Endothelial cell of umbilical vein (primary cell): ENCODE data around the gene COL23A1. TPM values are rescaled to one million over a fixed set of nuclear protein-coding genes. Genes with fewer than 3 reads are reported as not detected.

Experiments used
- BruUV-seq: library from RNA; stranded (reverse); fragments of 400-500 nt; replicated peaks from 2 replicates; lab custom pipeline; 2021; lab: Mats Ljungman, UMichigan
- CTCF ChIA-PET: fragments of 300-600, 350-600 bp; sonication (Branson Sonifier 250); formaldehyde crosslinking; loops from one replicate; lab custom pipeline; 2021; ENCODE audit warnings: antibody characterized with exemption, inconsistent platforms; lab: Charles Lee
- POLR2A ChIA-PET: fragments of 300-600, 350-600 bp; sonication (Branson Sonifier 250); formaldehyde crosslinking; loops from one replicate; lab custom pipeline; 2021; ENCODE audit warnings: antibody characterized with exemption, inconsistent platforms; lab: Charles Lee
- DNase-seq: peaks from one replicate; pipeline ENCODE4 v3.0.0-alpha.2; 2011; ENCODE audit warnings: low read depth, low spot score
- FAIRE-seq: peaks from 2 replicates; lab custom pipeline; 2011; peaks lifted over from hg19 to GRCh38; lab: Jason Lieb, UNC
- H2AFZ ChIP-seq: 2 replicates; pipeline ENCODE4 v1.6.0; 2012; ENCODE audit warnings: low read depth, low read length, control low read depth, inconsistent platforms
- H3K27ac ChIP-seq: 2 replicates; pipeline ENCODE4 v1.5.1; 2011; ENCODE audit warnings: low read depth, mild to moderate bottlenecking, control low read depth, low read length, moderate library complexity; ENCODE audit not compliant: insufficient read depth
- H3K27me3 ChIP-seq, 2 experiments: 2 replicates each; pipeline versions ENCODE4 v1.6.0 to v1.6.1; 2011; ENCODE audit warnings: low read length in 2 of 2, mixed read lengths in 1 of 2; ENCODE audit not compliant: control insufficient read depth in 2 of 2, insufficient read depth in 2 of 2
- H3K36me3 ChIP-seq, 2 experiments: 2 replicates in 1 of 2; 3 replicates in 1 of 2; pipeline ENCODE4 v1.5.1; 2011; ENCODE audit warnings: low read length in 2 of 2, mild to moderate bottlenecking in 1 of 2, moderate library complexity in 1 of 2; ENCODE audit not compliant: control insufficient read depth in 2 of 2, insufficient read depth in 2 of 2; ENCODE audit errors: extremely low read depth in 1 of 2
- H3K4me1 ChIP-seq: 3 replicates; pipeline ENCODE4 v1.5.1; 2011; ENCODE audit warnings: mild to moderate bottlenecking, low read length; ENCODE audit not compliant: control insufficient read depth, insufficient read depth; ENCODE audit errors: extremely low read depth
- H3K4me2 ChIP-seq: 2 replicates; pipeline ENCODE4 v1.6.1; 2011; ENCODE audit warnings: low read length, control low read depth, mixed read lengths; ENCODE audit not compliant: insufficient read depth
- H3K4me3 ChIP-seq, 3 experiments: fragments of 200-600 bp in 1 of 3; sonication (generic), shearing (Covaris generic) in 1 of 3; replicated peaks in 1 of 3; 2 replicates each; pipeline ENCODE4 v1.5.1; 2011 to 2016; ENCODE audit warnings: control low read depth in 3 of 3, low read length in 3 of 3, mild to moderate bottlenecking in 2 of 3, inconsistent platforms in 1 of 3, low read depth in 1 of 3, moderate library complexity in 1 of 3; ENCODE audit not compliant: insufficient read depth in 1 of 3
- H3K79me2 ChIP-seq: 2 replicates; pipeline ENCODE4 v1.6.0; 2012; ENCODE audit warnings: low read length, inconsistent platforms; ENCODE audit not compliant: control insufficient read depth, insufficient read depth
- H3K9ac ChIP-seq: replicated peaks from 2 replicates; pipeline ENCODE3; 2011; ENCODE audit warnings: low read length, control low read depth; ENCODE audit not compliant: insufficient read depth; ENCODE audit errors: extremely low read depth
- H3K9me1 ChIP-seq: replicated peaks from 3 replicates; pipeline ENCODE4 v1.6.0; 2011; ENCODE audit warnings: mild to moderate bottlenecking, low read length; ENCODE audit not compliant: control insufficient read depth, insufficient read depth; ENCODE audit errors: extremely low read depth
- H3K9me3 ChIP-seq: replicated peaks from 2 replicates; pipeline ENCODE4 v1.5.1; 2012; ENCODE audit warnings: low read length, inconsistent platforms; ENCODE audit not compliant: control insufficient read depth, insufficient read depth
- H4K20me1 ChIP-seq: replicated peaks from 2 replicates; pipeline ENCODE3; 2011; ENCODE audit warnings: mild to moderate bottlenecking, low read length; ENCODE audit not compliant: control insufficient read depth, insufficient read depth; ENCODE audit errors: extremely low read depth
- CTCF ChIP-seq, 2 donors: IDR thresholded peaks; 1 replicate in 1 of 2; 2 replicates in 1 of 2; pipeline ENCODE4 v1.5.1; 2011; ENCODE audit warnings: low read length in 2 of 2, mild to moderate bottlenecking in 2 of 2, moderate library complexity in 2 of 2, control low read depth in 1 of 2, inconsistent platforms in 1 of 2, low read depth in 1 of 2; ENCODE audit not compliant: insufficient read depth in 1 of 2; ENCODE audit errors: extremely low read depth in 1 of 2
- EZH2 ChIP-seq: IDR thresholded peaks from 2 replicates; pipeline ENCODE4 v1.6.1; 2012; ENCODE audit warnings: borderline replicate concordance, low read depth, mild to moderate bottlenecking, moderate library complexity, low read length, inconsistent platforms; ENCODE audit not compliant: severe bottlenecking
- FOS ChIP-seq: IDR thresholded peaks from 2 replicates; pipeline ENCODE4 v1.6.1; 2011; ENCODE audit warnings: mild to moderate bottlenecking, low read length, moderate library complexity, borderline replicate concordance; ENCODE audit not compliant: insufficient read depth
- GATA2 ChIP-seq: IDR thresholded peaks from 2 replicates; pipeline ENCODE4 v1.7.0; 2011; ENCODE audit warnings: low read depth, mild to moderate bottlenecking, moderate library complexity, mixed read lengths, low read length; ENCODE audit not compliant: insufficient read length, insufficient read depth
- JUN ChIP-seq: IDR thresholded peaks from 2 replicates; pipeline ENCODE4 v1.6.1; 2011; ENCODE audit warnings: borderline replicate concordance, low read depth; ENCODE audit not compliant: insufficient read length, insufficient read depth
- MYC ChIP-seq: IDR thresholded peaks from one replicate; pipeline ENCODE4 v1.6.1; 2011; ENCODE audit warnings: mild to moderate bottlenecking, low read depth, low read length
- POLR2A ChIP-seq: IDR thresholded peaks from 2 replicates; pipeline ENCODE4 v1.6.1; 2012; ENCODE audit warnings: low read depth, mild to moderate bottlenecking, control low read depth, low read length
- dilution Hi-C: fragments of 300-500 bp; cut with MboI; formaldehyde crosslinking; loops from one replicate; pipeline ENCODE4 v1.15.0; 2019; ENCODE audit warnings: low sequenced_read_pairs; ENCODE audit not compliant: extremely low pct_ligation_motif_present
- intact Hi-C: fragments of 100-400 bp; cut with micrococcal nuclease; formaldehyde crosslinking; loops from one replicate; pipeline ENCODE4 v1.10.0; 2022
- polyA plus RNA-seq, 4 experiments: library from polyadenylated mRNA; depleted of rRNA in 3 of 4; stranded (reverse) in 3 of 4; unstranded in 1 of 4; fragments of >200 nt; gene quantifications; 2 replicates each; pipeline versions ENCODE4 v1.2.1 to v1.2.3, GENCODE V29; 2011 to 2012; ENCODE audit warnings: missing spikeins in 1 of 4
- total RNA-seq: library from RNA; stranded (reverse); gene quantifications from 2 replicates; pipeline ENCODE4 v1.2.3, GENCODE V29; 2021
- TF ChIP-seq, protein P1 (sequence below): IDR thresholded peaks from 2 replicates; pipeline ENCODE4 v1.6.1; 2011; ENCODE audit not compliant: insufficient read depth, insufficient read length

The COL23A1 gene
- total and polyA plus RNA-seq, 2 donors (not counting 3 experiments of a cell fraction or from before 2014, with no cell fraction given): not detected

DNA sequence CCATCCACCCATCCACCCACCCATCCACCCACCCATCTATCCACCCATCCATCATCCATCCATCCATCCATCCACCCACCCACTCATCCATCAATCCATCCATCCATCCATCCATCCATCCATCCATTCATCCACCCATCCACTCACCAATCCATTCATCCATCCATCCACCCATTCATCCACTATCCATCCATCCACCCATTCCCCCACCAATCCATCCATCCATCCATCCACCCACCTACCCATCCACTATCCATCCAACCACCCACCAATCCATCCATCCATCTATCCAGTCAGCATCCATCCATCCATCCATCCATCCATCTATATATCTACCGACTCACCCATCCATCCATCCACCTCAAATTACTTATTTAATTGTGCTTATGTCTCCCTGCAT is 320.7 kb downstream of the COL23A1 start:
- Histone ChIP-seq H3K4me2 (no peak overlapping the region), H3K4me3 (no peak overlapping the region), H3K36me3 (no peaks in the 10 kb centered on the region), H3K4me1 (no peaks in the 10 kb centered on the region), H2AFZ (no peak overlapping the region), H3K27ac (no peak overlapping the region), H3K9ac (no peak overlapping the region), H3K79me2 (no peaks in the 10 kb centered on the region), H3K27me3 (no peaks in the 10 kb centered on the region), H3K9me1 (no peaks in the 10 kb centered on the region), H4K20me1 (no peaks in the 10 kb centered on the region), H3K9me3 (no peaks in the 10 kb centered on the region)
- TF ChIP-seq POLR2A (no peak), CTCF (IDR thresholded peaks at IDR 0.05; ENCODE audit: extremely low read depth in 1 of 2, insufficient read depth in 1 of 2, low read depth in 1 of 2, low read length in 2 of 2) (no peak), EZH2 (no peak), MYC (no peak), JUN (no peak), FOS (no peak), GATA2 (no peak)
- TF ChIP-seq, protein P1, sequence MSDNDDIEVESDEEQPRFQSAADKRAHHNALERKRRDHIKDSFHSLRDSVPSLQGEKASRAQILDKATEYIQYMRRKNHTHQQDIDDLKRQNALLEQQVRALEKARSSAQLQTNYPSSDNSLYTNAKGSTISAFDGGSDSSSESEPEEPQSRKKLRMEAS: no peak
- POLR2A ChIA-PET: no interaction called here
- intact Hi-C loops (no loop called here), dilution Hi-C loops (no loop called here)
- FAIRE-seq (no peak), DNase-seq (no peak)
- CTCF ChIA-PET: no interaction called here
- no TSS peak for BruUV-seq
